ENCODE data around the gene NHSL1.

NHSL1 gene

DNA sequence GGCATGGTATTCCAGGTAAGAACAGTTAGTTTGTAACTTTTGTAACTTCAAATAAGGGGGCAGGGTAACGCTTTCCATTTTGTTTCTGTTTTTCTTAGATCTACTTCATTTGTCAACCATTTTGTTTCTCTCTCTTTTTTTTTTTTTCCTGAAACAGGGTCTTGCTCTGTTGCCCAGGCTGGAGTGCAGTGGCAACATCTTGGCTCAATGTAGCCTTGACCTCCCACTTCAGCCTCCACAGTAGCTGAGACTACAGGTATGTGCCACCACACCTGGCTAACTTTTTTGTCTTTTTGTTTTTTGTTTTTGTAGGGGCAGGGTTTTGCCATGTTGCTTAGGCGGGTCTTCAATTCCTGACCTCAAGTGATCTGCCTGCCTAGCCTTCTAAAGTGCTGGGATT lies 32.1 kb upstream of the NHSL1 start:
- H3K9me2 ChIP-seq (replicated peaks; ENCODE audit: insufficient read depth, low read length) = no peaks in the 10 kb centered on the region
- no peaks in the 10 kb centered on the region for H3K9me3 ChIP-seq (ENCODE audit: insufficient read depth, low read length)
- no peak overlapping the region for H3K4me2 ChIP-seq (ENCODE audit: low read depth, low read length, poor library complexity, severe bottlenecking)
- no peak for TF ChIP-seq EZH2phosphoT487 (conservative IDR thresholded peaks at IDR 0.05; ENCODE audit: low read length)
- TF ChIP-seq, protein P1, sequence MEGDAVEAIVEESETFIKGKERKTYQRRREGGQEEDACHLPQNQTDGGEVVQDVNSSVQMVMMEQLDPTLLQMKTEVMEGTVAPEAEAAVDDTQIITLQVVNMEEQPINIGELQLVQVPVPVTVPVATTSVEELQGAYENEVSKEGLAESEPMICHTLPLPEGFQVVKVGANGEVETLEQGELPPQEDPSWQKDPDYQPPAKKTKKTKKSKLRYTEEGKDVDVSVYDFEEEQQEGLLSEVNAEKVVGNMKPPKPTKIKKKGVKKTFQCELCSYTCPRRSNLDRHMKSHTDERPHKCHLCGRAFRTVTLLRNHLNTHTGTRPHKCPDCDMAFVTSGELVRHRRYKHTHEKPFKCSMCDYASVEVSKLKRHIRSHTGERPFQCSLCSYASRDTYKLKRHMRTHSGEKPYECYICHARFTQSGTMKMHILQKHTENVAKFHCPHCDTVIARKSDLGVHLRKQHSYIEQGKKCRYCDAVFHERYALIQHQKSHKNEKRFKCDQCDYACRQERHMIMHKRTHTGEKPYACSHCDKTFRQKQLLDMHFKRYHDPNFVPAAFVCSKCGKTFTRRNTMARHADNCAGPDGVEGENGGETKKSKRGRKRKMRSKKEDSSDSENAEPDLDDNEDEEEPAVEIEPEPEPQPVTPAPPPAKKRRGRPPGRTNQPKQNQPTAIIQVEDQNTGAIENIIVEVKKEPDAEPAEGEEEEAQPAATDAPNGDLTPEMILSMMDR (IDR thresholded peaks at IDR 0.05; ENCODE audit: insufficient read depth, low read length, poor library complexity, severe bottlenecking) = no peak
- no peak overlapping the region for H3K4me3 ChIP-seq (ENCODE audit: insufficient read depth, low read length, poor library complexity, severe bottlenecking)
- H3K79me2 ChIP-seq (ENCODE audit: insufficient read depth, low read length) = no peaks in the 10 kb centered on the region
- H4K20me1 ChIP-seq (ENCODE audit: low read depth, low read length) = no peaks in the 10 kb centered on the region
- no peaks in the 10 kb centered on the region for H3F3A ChIP-seq (ENCODE audit: insufficient read depth)
- H3K9ac ChIP-seq (ENCODE audit: low read length) = no peak overlapping the region
- H3K36me3 ChIP-seq (ENCODE audit: low read length) = no peaks in the 10 kb centered on the region
- H3K27me3 ChIP-seq (ENCODE audit: low read length) = no peaks in the 10 kb centered on the region
- no peak overlapping the region for H2AFZ ChIP-seq (ENCODE audit: low read depth, low read length, severe bottlenecking)
- H3K27ac ChIP-seq (ENCODE audit: low read depth, low read length) = no peak overlapping the region

DNA sequence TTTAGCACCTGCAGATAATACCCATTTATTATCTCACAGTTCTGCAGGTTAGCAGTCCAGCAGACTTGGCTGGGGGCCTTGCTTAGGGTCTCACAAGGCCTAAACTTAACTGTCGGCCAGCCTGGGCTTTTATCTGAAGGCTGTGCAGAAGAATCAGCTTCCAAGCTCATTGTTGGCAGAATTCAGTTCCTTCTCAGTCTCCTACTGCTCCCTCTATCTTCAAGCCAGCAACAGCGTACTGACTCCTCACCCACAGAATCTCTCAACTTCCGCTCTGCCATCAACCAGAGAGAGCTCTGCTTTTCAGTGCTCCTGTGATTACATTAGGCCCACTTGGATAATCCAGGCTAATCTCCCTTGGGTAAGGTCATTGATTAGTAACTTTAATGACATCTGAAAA lies 30.2 kb upstream of the NHSL1 start:
- Histone ChIP-seq H3K36me3 (ENCODE audit: low read length) (no peaks in the 10 kb centered on the region), H3K9ac (ENCODE audit: low read length) (no peak overlapping the region), H3K9me2 (replicated peaks; ENCODE audit: insufficient read depth, low read length) (no peaks in the 10 kb centered on the region), H3K4me3 (ENCODE audit: insufficient read depth, low read length, poor library complexity, severe bottlenecking) (no peak overlapping the region), H2AFZ (ENCODE audit: low read depth, low read length, severe bottlenecking) (no peak overlapping the region), H3K27ac (ENCODE audit: low read depth, low read length) (no peak overlapping the region), H3K9me3 (ENCODE audit: insufficient read depth, low read length) (no peaks in the 10 kb centered on the region), H3K27me3 (ENCODE audit: low read length) (no peaks in the 10 kb centered on the region), H3K79me2 (ENCODE audit: insufficient read depth, low read length) (no peaks in the 10 kb centered on the region), H3F3A (ENCODE audit: insufficient read depth) (no peaks in the 10 kb centered on the region), H3K4me2 (ENCODE audit: low read depth, low read length, poor library complexity, severe bottlenecking) (no peak overlapping the region), H4K20me1 (ENCODE audit: low read depth, low read length) (no peaks in the 10 kb centered on the region)
- no peak for TF ChIP-seq EZH2phosphoT487 (conservative IDR thresholded peaks at IDR 0.05; ENCODE audit: low read length)
- TF ChIP-seq, protein P1 (IDR thresholded peaks at IDR 0.05; ENCODE audit: insufficient read depth, low read length, poor library complexity, severe bottlenecking) = no peak

DNA sequence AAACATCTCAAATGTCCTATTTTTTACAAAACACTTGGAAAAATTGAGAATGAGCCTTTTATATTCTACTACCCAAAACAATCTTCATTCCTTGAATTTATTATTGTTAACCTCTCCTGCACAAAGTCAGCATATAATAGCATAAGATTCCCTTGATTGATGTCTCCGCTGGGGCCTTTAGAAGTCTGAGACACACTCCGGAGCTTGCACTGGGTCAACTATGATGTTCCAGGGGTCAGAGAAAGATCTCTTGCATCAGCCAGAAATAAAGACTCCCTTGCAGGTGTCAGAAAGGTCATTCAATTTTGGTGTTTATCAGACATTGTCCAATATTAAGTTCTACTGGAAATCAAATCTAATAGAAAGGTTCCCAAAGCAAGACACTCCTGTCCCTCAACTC lies 29.7 kb upstream of the NHSL1 start:
- no peak overlapping the region for H3K4me3 ChIP-seq (ENCODE audit: insufficient read depth, low read length, poor library complexity, severe bottlenecking)
- H2AFZ ChIP-seq (ENCODE audit: low read depth, low read length, severe bottlenecking) = no peak overlapping the region
- no peaks in the 10 kb centered on the region for H3K36me3 ChIP-seq (ENCODE audit: low read length)
- H4K20me1 ChIP-seq (ENCODE audit: low read depth, low read length) = no peaks in the 10 kb centered on the region
- H3K27ac ChIP-seq (ENCODE audit: low read depth, low read length) = no peak overlapping the region
- no peaks in the 10 kb centered on the region for H3K27me3 ChIP-seq (ENCODE audit: low read length)
- no peaks in the 10 kb centered on the region for H3F3A ChIP-seq (ENCODE audit: insufficient read depth)
- H3K9me3 ChIP-seq (ENCODE audit: insufficient read depth, low read length) = no peaks in the 10 kb centered on the region
- no peak overlapping the region for H3K9ac ChIP-seq (ENCODE audit: low read length)
- no peaks in the 10 kb centered on the region for H3K79me2 ChIP-seq (ENCODE audit: insufficient read depth, low read length)
- no peaks in the 10 kb centered on the region for H3K9me2 ChIP-seq (replicated peaks; ENCODE audit: insufficient read depth, low read length)
- TF ChIP-seq, protein P1 (IDR thresholded peaks at IDR 0.05; ENCODE audit: insufficient read depth, low read length, poor library complexity, severe bottlenecking) = no peak
- no peak for TF ChIP-seq EZH2phosphoT487 (conservative IDR thresholded peaks at IDR 0.05; ENCODE audit: low read length)
- no peak overlapping the region for H3K4me2 ChIP-seq (ENCODE audit: low read depth, low read length, poor library complexity, severe bottlenecking)
